Gastroesophageal sphincter (tissue), 3 donors: ENCODE measurements around the gene TULP1.

Experiments used
- EP300 ChIP-seq: sonication (generic); formaldehyde crosslinking; IDR thresholded peaks from one replicate; pipeline ENCODE4 v1.6.1; 2017; ENCODE audit warnings: antibody characterized with exemption, mild to moderate bottlenecking
- POLR2A ChIP-seq, 2 donors: fragments of 450-650 bp; IDR thresholded peaks; one replicate each; pipeline ENCODE4 v1.6.1; 2017; ENCODE audit warnings: antibody characterized with exemption in 2 of 2, mild to moderate bottlenecking in 2 of 2, moderate library complexity in 1 of 2
- TF ChIP-seq, protein P1 (sequence below), 4 experiments: fragments of 200-600 bp in 2 of 4; fragments of 450-650 bp in 2 of 4; sonication (generic) in 1 of 4; IDR thresholded peaks; one replicate each; pipeline ENCODE4 v1.5.1; 2017 to 2019; ENCODE audit warnings: antibody characterized with exemption in 4 of 4, mild to moderate bottlenecking in 2 of 4, moderate library complexity in 2 of 4

- TF ChIP-seq EP300 (no peak), POLR2A (IDR thresholded peaks at IDR 0.05) (peak in 1 of 2 donors; percentile 8)
- TF ChIP-seq, protein P1, sequence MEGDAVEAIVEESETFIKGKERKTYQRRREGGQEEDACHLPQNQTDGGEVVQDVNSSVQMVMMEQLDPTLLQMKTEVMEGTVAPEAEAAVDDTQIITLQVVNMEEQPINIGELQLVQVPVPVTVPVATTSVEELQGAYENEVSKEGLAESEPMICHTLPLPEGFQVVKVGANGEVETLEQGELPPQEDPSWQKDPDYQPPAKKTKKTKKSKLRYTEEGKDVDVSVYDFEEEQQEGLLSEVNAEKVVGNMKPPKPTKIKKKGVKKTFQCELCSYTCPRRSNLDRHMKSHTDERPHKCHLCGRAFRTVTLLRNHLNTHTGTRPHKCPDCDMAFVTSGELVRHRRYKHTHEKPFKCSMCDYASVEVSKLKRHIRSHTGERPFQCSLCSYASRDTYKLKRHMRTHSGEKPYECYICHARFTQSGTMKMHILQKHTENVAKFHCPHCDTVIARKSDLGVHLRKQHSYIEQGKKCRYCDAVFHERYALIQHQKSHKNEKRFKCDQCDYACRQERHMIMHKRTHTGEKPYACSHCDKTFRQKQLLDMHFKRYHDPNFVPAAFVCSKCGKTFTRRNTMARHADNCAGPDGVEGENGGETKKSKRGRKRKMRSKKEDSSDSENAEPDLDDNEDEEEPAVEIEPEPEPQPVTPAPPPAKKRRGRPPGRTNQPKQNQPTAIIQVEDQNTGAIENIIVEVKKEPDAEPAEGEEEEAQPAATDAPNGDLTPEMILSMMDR (IDR thresholded peaks at IDR 0.05): peak in 1 of 4 experiments; percentile 12
Observed at GRCh38 chr6:35469751-35470662, 42.7 kb downstream of the TULP1 start.
